GM21367 (cell line): Measurements from ENCODE around the gene CXCL5.
"Not testable (repeated sequence)": the region's sequence is repeated elsewhere in the genome, so short reads cannot be mapped to it uniquely, and the experiment has no call there.

Experiments used
- ATAC-seq: cut with Tn5 transposase; IDR thresholded peaks from one replicate; pipeline ENCODE4 v1.9.1; 2021; ENCODE audit not compliant: unreplicated experiment

Gene CXCL5

DNA sequence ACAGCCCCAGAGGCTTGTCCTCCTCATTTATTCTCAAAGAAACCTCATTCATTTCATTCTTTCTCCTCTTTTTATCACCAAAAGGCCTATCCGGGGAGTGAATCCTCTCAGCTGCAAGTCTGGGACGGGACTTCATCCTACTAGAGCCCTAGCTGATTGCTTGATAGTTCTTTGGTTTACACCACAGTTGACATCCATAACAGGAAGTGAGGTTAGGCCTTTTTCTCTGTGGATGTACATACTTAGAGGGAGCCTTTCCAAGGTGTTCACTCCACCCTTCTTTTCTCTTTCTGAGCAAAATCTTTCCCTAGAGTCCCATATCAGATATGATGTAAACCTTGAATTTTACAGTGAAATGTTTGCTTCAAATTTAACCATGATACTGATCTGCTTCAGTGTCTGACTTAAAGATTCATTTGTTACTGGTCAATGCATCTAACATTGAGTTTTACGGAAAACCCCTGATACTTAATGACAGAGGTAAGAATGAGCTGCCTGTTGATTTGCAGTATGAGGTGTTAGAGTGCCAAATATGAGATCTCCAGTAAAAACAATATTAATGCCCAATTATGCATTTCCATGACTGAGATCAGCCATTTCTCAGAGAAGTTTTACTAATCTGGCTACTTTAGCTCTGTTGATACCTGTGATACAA lies 16.8 kb upstream of the CXCL5 start:
- no peak for ATAC-seq

DNA sequence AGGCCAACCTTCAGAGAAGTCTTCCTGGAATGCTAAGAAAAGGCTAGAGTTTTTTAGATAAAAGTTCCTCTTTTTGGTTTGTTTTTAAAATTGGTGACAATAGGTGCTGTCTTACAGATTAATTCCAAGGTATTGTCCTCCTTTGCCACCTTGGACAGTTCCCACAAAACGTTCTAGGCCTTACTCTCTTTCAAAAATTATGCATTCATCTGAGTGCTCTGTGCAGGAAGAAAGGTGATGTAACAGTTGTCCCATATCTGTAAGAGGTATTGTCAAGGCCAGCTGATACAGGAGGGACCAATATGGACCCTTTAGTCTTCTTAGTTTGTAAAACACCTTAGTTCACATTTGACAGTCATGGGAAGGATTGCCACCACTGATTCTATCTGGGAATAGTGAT lies 15.9 kb upstream of the CXCL5 start:
- no peak for ATAC-seq

DNA sequence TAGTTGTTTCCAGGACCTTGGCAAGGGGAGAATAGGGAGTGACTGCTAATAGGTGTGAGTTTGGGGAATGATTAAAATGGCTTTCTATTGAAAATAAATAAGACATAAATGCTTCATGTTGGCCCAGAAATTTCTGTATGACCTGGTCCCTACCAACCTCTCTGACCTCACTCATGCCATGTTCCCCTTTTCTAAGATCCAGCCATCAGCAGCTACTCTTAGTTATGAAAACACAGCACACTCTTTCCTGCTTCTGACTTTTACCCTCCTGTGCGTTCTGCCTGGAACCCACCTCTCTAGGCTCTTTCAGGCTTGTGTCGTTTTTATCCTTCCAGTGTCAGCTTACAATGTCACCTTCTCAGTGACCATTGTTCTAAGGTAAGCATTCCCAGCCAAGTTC lies 14.8 kb upstream of the CXCL5 start:
- no peak for ATAC-seq

DNA sequence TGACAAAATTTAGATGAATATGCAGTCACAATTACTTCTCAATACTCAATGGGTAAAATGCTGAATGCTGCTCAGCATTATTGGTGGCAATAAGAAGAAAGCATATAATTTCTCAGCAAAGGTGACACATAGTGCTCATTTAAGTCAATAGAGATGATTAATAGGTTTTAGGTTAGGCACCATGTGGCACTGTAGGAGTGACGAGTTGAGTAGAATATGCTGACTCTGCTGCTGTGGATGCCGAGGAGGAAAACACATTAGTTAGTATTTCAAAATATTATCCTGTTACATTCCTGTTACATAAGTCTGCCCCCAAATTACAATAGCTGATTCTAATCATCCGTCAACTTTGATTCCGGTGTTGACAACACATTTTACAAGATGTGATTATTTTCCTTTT lies 13.7 kb upstream of the CXCL5 start:
- no peak for ATAC-seq

DNA sequence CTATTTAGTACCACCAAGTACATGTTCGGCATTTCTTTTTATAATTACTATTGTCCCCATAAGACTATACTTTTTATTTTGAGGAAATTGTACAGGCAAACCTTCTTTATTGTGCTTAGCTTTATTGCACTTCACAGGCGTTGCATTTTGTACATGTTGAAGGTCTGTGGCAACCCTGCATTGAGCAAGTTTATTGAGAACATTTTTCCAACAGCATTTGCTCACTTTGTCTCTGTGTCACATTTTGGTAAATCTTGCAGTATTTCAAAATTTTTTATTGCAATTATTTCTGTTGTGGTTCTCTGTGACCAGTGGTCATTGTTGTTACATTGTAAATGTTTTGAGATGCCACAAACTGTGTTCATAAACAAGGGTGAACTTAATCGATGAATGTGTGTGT lies 10.8 kb upstream of the CXCL5 start:
- no peak for ATAC-seq

DNA sequence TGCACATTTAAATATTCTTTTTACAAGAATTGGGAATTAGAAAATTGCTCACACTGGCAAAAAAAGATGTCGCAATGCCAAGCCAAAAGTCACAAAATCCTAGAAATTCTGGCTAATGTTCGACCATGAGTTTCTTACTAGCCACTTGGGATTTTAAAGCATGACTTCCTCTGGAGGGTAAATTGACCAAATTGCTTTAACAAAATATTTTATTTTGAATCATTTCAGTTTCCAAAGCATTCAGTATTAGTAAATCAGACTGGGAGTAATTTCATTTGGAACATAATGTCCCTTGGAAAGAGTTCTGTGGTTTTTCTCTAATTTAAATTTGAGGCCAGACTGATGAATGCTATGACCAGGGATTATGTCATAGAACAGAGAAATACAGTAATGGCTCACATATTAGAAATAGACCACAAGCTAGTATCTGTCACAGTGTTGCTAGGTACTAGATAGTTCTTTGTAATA lies 7.6 kb upstream of the CXCL5 start:
- ATAC-seq, result no peak

DNA sequence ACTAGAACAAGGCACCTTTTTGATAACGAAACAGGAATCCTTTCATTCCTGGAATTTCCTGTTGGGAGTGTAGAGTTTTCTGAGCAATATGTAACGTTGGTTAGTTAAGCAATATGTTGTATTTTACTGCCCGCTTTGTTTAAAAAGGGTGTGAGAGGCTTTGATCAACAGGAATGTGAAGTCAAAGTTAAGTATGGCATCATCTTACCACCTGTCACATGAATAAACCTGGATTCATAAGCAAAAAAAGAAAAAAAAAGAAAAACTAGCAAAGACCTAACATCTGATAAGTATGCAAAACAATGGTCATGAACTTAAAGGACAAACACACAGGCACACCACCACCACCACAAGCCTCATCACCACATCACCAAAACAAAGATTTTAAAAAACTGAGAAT lies 7.1 kb upstream of the CXCL5 start:
- ATAC-seq, result no peak

DNA sequence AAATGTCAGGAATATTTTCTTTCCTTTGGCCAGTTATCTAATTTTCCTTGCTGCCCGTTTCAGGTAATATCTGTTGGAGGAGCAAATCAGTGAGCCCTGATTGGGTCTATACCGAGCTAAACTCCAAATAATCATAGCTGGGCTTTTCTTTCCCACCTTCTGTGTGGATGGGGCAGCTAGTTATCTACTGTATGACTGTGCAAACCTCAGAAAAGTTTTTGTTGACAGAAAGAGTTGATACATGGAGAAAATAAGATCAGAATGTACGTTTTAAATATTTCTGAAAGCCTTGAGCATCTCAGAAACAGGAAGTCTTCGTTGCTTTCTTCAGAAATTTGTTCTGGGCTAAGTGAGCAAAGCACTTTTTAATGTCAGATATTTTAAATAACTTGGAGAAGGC lies 6.2 kb upstream of the CXCL5 start:
- no peak for ATAC-seq

DNA sequence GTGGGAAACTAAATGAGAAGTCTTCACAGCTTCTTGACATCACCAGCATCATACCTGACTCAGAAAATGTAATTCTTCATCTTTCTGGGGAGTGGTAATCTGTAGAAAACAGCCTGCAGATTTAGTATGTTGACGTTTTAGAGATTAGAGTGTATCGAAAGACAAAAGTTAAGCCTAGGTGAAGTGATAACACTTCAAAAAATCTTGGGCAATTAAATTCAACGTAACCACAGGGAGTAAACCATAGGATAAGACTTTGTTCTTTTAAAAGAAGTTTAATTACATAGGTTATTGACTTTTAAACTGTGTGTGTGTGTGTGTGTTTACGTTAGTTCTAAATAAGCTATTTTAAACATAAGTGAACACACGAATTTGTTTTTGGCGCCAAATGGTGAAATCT lies 1.8 kb upstream of the CXCL5 start:
- ATAC-seq, result no peak

DNA sequence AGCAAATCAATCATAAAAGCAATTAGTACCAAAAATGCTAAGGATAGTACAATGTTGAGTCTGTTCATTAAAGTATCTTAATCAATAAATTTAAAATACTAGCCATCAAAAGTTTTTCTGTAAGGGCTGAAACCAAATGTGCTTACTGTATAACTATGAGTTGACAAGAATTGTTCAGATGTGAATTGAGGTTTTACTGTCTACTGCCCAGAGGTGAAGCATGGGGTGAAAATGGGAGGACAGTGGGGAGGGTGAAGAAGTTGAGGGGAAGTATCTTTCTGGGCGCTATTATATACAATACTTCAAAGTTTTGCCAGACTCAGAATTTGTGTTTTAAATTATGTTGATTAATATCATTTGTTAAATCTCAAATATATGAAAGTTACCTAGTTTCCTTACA lies 6.4 kb downstream of the CXCL5 start:
- ATAC-seq, result no peak

DNA sequence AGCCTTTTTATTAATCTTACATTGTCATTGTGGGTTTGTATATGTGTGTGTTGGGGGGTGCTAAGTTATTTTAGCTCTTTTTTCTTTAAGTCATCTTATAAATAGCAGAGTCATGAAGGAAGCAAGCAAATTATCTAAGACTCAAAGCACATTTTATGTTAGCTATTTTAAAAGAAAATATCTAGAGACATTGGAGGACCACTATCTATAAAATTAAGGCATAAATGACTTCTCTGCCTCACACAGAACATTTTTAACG lies 6.8 kb downstream of the CXCL5 start:
- no peak for ATAC-seq

DNA sequence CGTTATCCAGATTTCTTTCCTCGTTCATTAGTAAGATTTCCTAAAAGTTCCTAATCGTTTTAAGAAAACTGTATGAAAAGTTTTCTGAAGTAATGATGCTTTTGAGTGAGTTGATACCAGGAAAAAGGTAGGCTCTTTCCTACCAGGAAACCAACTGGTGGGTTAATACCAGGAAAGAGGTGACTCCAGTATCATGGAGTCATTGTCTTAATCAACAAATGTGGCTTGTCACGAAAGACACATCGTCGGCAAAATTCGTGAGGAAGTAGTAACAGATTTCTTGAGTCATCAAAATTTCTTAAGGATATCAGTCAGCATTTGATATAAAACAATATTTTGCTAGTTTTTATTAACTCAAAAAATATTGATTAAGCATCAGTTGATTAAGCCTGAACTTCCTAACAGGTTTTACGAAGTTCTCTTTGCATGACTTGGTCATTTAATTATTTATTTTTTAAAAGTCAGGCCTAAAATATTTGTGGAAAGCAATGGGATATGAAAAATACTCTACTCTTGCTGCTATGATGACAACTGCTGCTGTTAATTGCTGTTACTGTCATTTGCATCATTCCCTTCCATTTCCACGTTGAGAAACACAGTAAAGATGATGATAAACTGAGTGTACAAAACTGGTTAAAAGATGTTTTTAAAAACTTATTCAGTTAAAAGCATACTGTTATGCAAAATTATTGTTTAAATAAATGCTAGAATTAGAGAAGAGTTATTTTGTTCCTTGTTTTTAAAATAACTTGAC lies 7.3 kb downstream of the CXCL5 start:
- ATAC-seq, result no peak

DNA sequence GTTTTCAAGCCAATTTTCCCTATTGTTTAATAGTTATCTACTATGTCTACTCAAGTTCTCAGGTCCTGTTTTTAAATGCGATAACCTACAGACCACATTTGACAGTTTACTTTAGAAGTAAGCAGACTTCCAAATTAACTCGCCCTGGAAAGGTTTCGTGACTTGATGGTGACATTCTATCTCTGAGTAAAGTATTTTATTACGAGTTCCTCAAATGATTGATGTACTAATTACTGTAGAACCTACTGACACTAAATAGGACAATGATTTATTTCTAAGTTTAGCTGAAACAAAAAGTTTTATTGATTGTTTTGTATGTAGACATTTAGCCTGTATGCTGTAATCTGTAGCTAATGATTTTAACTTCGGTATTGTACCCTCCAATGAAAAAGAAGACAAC lies 8.5 kb downstream of the CXCL5 start:
- no peak for ATAC-seq

DNA sequence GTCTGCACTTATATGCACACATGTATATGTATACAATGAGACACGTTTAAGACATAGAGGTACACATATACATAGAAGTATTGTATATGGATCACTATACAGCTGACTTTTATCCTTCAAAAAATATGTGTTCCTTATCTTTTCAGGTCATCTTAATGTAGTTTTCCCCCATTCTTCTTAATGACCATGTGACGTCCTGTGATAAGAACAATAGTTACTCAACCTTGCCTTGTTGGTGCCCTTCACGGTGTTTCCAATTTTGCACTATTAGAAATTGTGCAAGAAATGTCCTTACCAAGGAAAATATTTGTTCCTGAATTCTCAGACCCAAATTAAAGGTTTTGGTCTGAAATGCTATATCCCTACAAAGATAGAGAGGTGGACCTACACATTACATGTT lies 9.4 kb downstream of the CXCL5 start:
- ATAC-seq, result no peak

DNA sequence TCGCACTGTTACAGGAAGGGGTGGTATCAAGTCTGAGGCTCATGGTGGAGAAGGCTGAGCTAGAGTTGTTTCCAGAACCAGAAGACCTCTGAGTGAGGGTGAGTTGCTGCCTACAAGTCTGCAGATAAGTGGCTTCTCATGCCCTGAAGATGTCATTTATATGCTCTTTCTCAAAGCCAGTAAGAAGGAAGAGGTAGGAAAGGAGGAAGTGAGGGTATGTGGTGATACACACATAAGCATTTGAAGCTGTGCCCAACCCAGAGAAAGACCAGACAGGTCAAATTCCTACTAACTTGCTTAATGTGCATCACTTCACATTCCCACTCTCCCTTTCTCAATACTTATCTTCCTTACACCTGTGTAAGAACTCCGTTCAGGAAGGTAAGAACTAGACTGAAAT lies 10.4 kb downstream of the CXCL5 start, which contains the start of gene PPBP:
TSS of gene PPBP (minus strand) at position 130 of the 400 bp plus-strand sequence. CDS start at position 43, 87 bp downstream.
- ATAC-seq, result no peak

DNA sequence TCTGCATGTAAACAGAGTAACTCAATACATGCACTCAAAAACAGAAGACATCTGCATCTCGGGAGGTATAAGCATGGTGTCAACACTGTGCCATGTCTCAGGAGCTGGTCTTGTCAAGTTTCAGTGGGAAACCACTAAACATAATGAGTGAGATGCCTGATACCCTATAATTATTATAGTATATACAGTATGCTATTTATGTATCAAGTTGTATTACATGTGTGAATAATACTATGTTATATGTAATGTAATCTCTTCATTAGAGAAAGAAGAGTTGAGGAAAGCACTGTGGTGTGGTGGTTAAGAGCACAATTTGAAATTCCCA lies 13.0 kb downstream of the CXCL5 start:
- no peak for ATAC-seq

DNA sequence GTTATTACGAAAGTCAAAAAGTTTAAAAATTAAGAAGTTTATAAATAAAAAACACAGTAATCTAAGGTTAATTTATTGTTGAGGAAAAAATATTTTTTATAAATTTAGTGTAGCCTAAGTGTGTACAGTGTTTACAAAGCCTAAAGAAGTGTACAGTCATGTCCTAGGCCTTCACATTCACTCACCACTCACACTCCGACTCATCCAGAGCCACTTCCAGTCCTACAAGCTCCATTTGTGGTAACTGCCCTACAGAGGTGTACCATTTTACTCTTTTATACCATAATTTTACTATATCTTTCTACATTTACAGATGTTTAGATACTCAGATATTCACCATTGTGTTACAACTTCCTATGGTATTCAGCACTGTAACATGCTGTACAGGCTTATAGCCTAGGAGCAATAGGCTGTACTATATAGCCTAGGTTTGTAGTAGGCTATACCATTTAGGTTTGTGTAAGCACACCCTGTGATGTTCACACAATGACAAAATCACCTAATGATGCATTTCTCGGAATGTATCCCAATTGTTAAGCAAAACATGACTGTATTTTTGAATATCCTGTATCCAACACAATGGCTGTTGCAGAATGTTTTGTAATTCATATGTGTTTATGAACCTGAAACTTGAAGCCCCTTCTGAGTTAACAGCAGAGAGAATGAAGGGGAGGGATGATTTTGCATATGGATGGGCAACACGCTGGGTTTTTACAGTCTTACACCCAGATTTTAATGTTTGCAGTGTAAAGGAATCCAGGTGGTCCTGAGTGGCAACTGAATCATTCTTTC lies 13.5 kb downstream of the CXCL5 start:
- no peak for ATAC-seq

DNA sequence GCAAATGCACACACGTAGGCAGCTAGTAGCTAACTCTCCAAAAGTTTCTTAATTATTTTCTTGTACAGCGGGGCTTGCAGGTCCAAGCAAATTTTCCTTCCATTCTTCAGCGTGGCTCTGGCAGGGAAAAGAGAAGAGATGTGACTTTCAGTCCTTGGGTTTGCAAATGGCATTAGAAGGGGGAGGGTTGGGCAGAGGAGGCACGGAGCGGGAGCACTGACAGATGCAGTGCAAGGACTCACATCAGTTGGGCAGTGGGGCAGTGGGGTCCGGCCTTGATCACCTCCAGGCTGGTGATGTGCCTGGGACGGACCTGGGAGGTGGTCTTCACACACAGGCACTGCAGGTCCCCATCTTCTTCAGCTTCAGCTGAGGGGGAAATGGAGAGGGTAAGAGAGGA lies 17.3 kb downstream of the CXCL5 start:
- ATAC-seq, result not testable (repeated sequence)

DNA sequence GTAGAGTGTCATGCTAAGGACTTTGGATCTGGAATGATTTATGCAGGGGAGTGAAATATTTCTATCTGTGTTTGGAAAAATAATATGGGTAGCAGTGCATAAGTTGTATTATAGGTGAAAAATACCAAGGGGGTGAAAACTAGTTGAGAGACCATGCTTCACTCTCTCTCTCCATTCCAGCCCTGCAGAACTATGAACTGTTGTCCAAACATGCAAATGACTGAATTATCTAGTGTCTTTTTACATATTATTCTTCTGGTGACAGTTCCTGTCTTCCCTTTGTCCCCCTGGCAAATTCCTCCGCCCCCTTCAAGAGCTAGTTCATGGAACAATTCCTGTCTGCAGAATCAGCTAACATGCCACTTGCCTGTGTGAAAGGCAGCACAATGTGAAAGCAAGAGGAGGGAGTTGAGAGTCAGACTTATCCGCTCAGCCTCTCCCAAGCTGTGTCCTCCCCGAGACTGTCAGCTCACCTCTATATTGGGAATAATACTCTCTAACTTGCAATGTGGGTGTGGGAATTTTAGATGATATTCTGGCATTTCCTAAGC lies 19.0 kb downstream of the CXCL5 start:
- ATAC-seq, result no peak

DNA sequence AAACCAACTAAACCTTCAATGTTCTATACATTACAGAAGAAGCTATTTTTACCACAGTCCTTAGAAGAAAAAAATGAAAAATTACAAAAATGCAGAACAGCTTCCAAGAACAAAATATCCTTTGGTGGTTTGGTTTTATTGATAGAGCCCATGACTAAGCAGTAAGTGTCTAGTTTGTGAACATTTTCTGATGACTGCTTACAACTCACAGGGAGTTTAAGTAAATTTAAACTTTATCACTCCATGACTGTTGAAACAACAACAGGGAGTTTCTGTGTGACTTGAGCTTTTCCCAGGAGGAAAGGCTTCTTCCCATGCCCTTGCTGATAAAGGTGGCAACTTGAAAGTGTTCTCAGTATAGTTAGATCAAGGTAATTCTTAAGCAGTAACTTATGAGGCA lies 19.6 kb downstream of the CXCL5 start:
- no peak for ATAC-seq

DNA sequence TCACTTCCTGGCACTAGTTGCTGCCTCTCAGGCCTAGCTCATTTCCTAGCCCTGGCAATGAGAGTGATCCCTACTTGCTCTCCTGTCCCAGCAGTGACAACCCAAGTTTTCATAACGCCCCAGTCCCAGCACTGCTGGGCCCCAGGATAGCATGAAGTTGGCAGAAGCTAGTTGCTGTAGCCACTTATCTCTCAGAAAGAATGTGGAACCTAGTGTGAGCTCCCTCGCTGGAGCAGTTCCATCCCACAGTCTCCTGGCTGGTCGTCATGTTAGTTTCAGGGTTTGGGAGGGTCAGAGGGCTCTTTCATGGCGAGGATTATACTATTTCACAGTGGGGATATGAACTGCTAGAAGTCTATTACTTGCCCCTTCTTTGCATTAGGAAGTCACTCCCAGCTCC lies 21.8 kb downstream of the CXCL5 start:
- no peak for ATAC-seq

DNA sequence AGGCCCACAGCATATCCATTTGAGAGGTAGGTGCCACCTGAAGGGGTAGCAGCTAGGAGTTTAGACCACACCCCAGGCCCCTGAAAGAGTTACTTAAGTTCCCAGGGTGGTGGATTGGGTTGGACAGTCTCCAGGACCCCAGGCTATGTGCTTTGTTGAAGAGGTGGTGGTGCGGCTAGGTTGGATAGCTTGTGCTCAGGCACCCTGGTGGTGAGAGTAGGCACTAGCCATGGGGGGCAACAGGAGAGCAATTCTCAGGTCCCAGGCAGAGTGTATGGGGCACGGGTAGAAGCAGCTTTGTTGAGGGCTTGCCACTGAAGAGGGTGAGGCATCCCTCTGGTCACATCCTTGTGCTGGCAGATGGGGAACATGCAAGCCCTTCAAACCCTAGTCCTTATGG lies 22.3 kb downstream of the CXCL5 start:
- no peak for ATAC-seq
